Measurements from ENCODE around the gene AGRP. TPM values are rescaled to one million over a fixed set of nuclear protein-coding genes. Genes with fewer than 3 reads are reported as not detected.
A peak's percentile ranks its signal among the peaks of the same experiment; 100 is the strongest.

AGRP gene
- not detected for total RNA-seq
- not detected for polyA plus RNA-seq
- long read RNA-seq, donor 1: 0 reads
- long read RNA-seq, donor 2: 0 reads
- long read RNA-seq, donor 3: 0 reads

- Histone ChIP-seq H3K9me3 (no peaks in the 10 kb centered on the region), H3K36me3 (peaks cover 0 to 20% (median 13%) of the 10 kb centered on the region in 9 donors), H3K4me1 (peaks cover 0 to 68% (median 34%) of the 10 kb centered on the region in 12 donors), H3K27ac (peak within 1 kb of the TSS in 7 of 12 donors; percentile 87 to 95 (median 92)), H3K4me3 (peak within 1 kb of the TSS in 8 of 12 donors; percentile 76 to 99 (median 92)), H3K27me3 (no peaks in the 10 kb centered on the region)
- 89 to 100% (median 96%) methylated on average over 4 to 6 of the region's 6 CpGs for WGBS, 4 donors
- TF ChIP-seq CTCF (IDR thresholded peaks at IDR 0.05) (no peak), POLR2A (IDR thresholded peaks at IDR 0.05) (no peak)
- no peak for DNase-seq
- intact Hi-C loops (cut with DNase I): loop anchor here in 3 of 10 donors (5.0 kb wide), 1 partner anchor 34 kb away; no protein-coding TSS in a partner anchor
- no peak for ATAC-seq
Measured at GRCh38 chr16:67483150-67483549, at the start of gene AGRP. Gene AGRP (minus strand): TSS chr16:67483547. CDS start chr16:67483398, 149 bp downstream.

- WGBS, 4 donors: 78 to 86% (median 85%) methylated on average over 4 of the region's 4 CpGs
- H3K27ac ChIP-seq: peak overlapping the region in 10 of 12 donors; percentile 91 to 99 (median 96)
- intact Hi-C loops (cut with DNase I): loop anchor here in 2 of 10 donors (2.0 to 5.0 kb wide), 2 partner anchors 32 to 401 kb away; partner anchors contain the start of genes CTCF (in 1 of the 2) and CTRL (in 1 of the 2)
Measured at GRCh38 chr16:67531247-67531646, 47.9 kb upstream of the AGRP start.

GRCh38 chr16:67530013-67530939, 46.9 kb upstream of the AGRP start:
- H3K4me1 ChIP-seq: peaks cover 0 to 70% (median 49%) of the 10 kb centered on the region in 12 donors
- peak; percentile 88 to 91 (median 90) for DNase-seq
- WGBS, 4 donors: 2 to 3% (median 2%) methylated on average over 22 to 48 of the region's 48 CpGs
- H3K4me3 ChIP-seq: peak overlapping the region; percentile 66 to 97 (median 82)
- no peaks in the 10 kb centered on the region for H3K9me3 ChIP-seq
- intact Hi-C loops (cut with DNase I): loop anchor here in 2 of 10 donors (2.0 to 5.0 kb wide), 2 partner anchors 33 to 402 kb away; partner anchors contain the start of genes CTCF (in 1 of the 2) and CTRL (in 1 of the 2)
- peak; percentile 21 to 88 for TF ChIP-seq POLR2A (IDR thresholded peaks at IDR 0.05)
- no peak for TF ChIP-seq CTCF (IDR thresholded peaks at IDR 0.05)
- H3K27ac ChIP-seq: peak overlapping the region; percentile 80 to 99 (median 96)
- H3K27me3 ChIP-seq: no peaks in the 10 kb centered on the region
- peak; percentile 63 to 89 (median 80) for ATAC-seq
- peaks cover 0 to 5% (median 0%) of the 10 kb centered on the region in 9 donors for H3K36me3 ChIP-seq

More at GRCh38 chr16:67531247-67531646, 47.9 kb upstream of the AGRP start:
- ATAC-seq (no peak), DNase-seq (peak in 2 of 5 donors; percentile 43)
- Histone ChIP-seq H3K4me1 (peaks cover 0 to 80% (median 54%) of the 10 kb centered on the region in 12 donors), H3K9me3 (no peaks in the 10 kb centered on the region), H3K27me3 (no peaks in the 10 kb centered on the region), H3K36me3 (peaks cover 0 to 5% (median 0%) of the 10 kb centered on the region in 9 donors), H3K4me3 (peak overlapping the region in 8 of 12 donors; percentile 66 to 97 (median 82))
- no peak for TF ChIP-seq CTCF (IDR thresholded peaks at IDR 0.05)

All from heart left ventricle (tissue), 16 donors.